ENCODE measurements around the gene VSTM5.
"Not testable (repeated sequence)": the region's sequence is repeated elsewhere in the genome, so short reads cannot be mapped to it uniquely, and the experiment has no call there.

Gene VSTM5

DNA sequence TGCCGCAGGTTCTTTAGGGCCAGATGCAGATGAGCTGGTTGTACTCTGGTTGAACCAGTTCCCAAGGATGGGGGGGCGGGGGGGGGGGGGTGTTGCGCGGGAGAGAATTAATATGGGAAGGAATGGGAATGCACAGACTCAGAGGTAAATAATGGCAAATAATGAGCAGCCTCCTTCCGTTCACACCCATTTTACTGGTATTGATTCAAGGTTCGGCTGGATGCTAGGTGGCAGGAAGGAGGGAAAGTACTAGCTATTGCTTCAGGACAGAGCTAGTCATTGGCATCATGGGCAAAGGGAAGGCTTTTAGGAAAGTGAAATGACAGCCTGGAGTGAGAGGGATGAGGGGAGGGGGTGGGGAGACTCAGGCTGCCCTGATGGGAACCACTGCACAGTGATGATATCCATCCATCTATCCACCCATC is at the start of gene VSTM5:
TSS of gene VSTM5 (minus strand) at position 25 of the 425 bp plus-strand sequence. CDS start 116 bp downstream, outside the sequence.
- no peak for DNase-seq (ENCODE audit: low read depth)

DNA sequence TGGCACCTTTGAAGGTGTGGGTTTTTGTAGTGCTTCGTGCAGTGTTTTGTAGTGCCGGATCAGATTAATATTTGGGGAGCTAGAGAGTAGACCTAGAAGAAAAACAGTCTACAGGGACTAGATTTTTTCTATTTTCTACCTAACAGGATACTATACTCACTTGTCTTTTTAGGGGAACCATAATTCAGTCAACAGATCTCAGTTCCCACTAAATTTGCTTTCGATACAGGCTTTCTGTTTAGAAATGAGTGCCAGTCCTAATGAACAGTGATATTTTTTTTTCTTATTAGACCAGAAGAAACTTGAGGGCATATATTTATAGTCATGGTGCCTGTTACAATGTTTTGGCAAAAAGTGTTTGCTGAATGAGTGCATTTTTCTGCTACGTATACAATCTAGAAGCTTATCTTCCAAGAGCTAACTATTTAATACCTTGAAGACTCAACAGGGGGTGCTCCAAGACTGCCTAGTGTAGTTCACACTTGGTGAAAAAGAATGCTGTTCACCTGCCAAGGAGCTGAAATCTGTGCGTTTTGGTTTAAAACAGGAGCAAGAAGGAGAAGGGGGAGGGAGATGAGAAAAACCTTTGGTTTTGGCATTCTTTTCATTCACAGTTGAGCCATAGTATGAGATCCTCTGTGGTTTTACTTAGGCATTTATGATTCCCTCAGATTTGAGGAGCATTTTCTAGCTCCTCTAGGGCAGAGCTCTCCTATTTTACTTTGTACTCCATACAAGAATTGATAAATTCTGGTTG is 44.9 kb upstream of the VSTM5 start:
- no peak for DNase-seq (ENCODE audit: low read depth)

- no peak for DNase-seq (ENCODE audit: low read depth)
Measured at GRCh38 chr11:93890391-93891051, 40.1 kb upstream of the VSTM5 start.

- DNase-seq (ENCODE audit: low read depth), result no peak
Measured at GRCh38 chr11:93887111-93887510, 36.7 kb upstream of the VSTM5 start.

DNA sequence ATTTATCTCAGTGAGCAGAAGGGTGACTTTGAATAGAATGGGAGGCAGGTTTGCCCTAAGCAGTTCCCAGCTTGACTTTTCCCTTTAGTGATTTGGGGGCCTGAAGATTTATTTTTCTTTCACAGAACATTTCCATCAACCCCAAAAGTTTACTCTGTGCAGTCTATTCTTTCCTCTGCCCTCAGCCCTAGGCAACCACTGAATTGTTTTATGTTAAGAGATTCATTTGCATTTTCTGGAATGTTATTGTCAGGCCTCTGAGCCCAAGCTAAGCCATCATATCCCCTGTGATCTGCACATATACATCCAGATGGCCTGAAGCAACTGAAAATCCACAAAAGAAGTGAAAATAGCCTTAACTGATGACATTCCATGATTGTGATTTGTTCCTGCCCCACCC is 28.7 kb upstream of the VSTM5 start:
- not testable (repeated sequence) for DNase-seq (ENCODE audit: low read depth)

DNA sequence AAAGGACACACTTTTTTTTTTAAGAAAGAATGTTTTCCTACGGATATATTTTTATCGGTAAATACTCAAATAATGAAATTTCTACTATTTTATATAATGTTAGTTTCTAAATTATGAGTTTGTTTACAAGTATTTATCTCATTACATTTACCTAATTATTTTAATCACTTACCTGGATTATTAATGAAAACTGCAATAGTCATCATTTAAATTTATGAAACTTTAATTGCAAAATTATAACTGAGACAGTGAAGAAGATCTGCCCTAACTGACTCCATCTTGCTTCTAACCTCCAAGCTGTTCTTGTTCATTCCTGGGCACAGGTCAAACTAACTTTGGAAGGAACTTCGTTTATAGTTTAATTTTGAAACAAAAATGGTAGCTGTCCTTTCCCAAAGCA is 25.2 kb upstream of the VSTM5 start:
- no peak for DNase-seq (ENCODE audit: low read depth)

- no peak for DNase-seq (ENCODE audit: low read depth)
Measured at GRCh38 chr11:93871526-93871925, 21.1 kb upstream of the VSTM5 start.

- no peak for DNase-seq (ENCODE audit: low read depth)
Measured at GRCh38 chr11:93870616-93871015, 20.2 kb upstream of the VSTM5 start.

DNA sequence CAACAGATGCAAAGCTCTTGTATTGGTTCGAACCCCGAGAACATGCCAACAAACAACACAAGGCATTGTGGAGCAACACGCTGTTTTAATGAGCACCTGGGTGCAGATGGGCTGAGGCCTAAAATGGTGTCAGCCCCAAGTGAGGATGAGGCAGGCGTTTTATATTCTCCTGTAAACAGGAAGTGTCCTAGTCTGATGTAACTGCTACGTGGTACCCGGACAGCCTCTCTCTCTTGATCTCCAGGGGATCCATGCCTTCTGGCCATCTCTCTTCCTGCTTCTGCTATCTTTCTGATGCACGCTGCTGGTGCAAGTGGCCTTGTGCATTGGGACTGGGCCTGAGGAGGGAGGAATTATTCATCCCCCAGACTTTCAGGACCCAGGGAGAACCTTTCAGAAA is 19.4 kb upstream of the VSTM5 start:
- DNase-seq (ENCODE audit: low read depth), result no peak

- not testable (repeated sequence) for DNase-seq (ENCODE audit: low read depth)
Measured at GRCh38 chr11:93868404-93868803, 18.0 kb upstream of the VSTM5 start.

DNA sequence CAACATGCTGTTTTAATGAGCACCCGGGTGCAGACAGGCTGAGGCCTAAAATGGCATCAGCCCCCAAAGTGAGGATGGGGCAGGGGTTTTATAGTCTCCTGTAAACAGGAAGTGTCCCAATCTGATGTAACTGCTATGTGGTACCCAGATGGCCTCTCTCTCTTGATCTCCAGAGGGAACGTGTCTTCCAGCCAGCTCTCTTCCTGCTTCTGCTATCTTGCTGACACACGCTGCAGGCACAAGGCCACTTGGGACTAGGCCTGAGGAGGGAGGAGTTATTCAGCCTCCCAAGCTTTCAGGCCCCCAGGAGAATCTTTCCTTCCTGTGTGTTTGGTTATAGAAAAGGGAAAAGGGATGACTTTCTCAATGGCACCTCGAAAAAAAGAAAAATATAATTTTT is 11.4 kb upstream of the VSTM5 start:
- DNase-seq (ENCODE audit: low read depth), result no peak

GRCh38 chr11:93858121-93858775 is 7.8 kb upstream of the VSTM5 start:
- no peak for DNase-seq (ENCODE audit: low read depth)

GRCh38 chr11:93857413-93858120 is 7.1 kb upstream of the VSTM5 start:
- no peak for DNase-seq (ENCODE audit: low read depth)

GRCh38 chr11:93852242-93852641 is 1.8 kb upstream of the VSTM5 start:
- DNase-seq (ENCODE audit: low read depth), result no peak

GRCh38 chr11:93849751-93850593 is 446 bp downstream of the VSTM5 start:
- no peak for DNase-seq (ENCODE audit: low read depth)

- no peak for DNase-seq (ENCODE audit: low read depth)
Measured at GRCh38 chr11:93849201-93849600, 1.2 kb downstream of the VSTM5 start.

- no peak for DNase-seq (ENCODE audit: low read depth)
Measured at GRCh38 chr11:93846411-93846810, 4.0 kb downstream of the VSTM5 start.

GRCh38 chr11:93845181-93846092 is 5.0 kb downstream of the VSTM5 start:
- no peak for DNase-seq (ENCODE audit: low read depth)

DNA sequence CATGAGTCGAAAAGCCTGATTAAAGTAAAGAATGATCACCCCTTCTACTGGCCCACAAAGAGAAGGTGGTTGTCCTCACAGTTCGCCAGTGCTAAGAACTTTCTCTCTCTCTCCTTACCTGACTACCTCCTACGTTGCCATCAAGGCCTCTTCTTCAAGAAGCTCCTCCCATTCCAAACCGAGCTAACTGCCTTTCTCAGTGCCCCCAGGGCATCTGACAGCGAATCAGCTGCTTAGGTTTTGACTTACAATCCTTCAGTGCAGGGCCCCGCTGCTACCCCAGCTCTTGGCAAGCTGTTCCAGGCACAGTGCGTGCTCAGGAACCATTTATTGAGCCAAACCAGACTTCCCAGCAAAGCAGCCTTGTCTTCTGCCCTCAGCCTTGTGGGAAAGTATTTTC is 5.8 kb downstream of the VSTM5 start:
- no peak for DNase-seq (ENCODE audit: low read depth)

DNA sequence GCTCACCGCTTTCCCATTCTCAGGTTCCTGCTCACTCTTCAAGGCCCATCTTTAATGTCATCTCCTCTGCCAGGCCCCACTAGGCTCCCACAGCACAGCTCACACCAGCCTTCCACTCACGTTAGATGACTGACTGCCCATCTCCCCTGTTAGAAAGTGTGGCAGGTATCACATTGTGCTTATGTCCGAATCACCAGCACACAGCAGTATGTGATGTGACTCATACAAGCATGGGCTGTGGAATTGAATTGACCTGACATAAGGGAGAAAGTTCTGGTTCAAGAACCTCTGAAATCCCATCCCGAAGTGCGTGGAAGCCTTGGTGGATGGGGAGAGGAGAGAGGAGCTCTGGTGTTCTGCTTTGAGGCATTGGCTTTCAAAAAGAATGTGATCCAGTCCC is 6.5 kb downstream of the VSTM5 start:
- no peak for DNase-seq (ENCODE audit: low read depth)
